Erythroblast (primary cell): ENCODE measurements around the gene RTP5.

Source experiments
- GATA1 ChIP-seq: IDR thresholded peaks from 2 replicates; pipeline ENCODE4 v1.6.1; 2011; ENCODE audit warnings: low read depth, mild to moderate bottlenecking, control low read depth, low read length, moderate library complexity
- POLR2A ChIP-seq: IDR thresholded peaks from 2 replicates; pipeline ENCODE4 v1.6.1; 2011; ENCODE audit warnings: mild to moderate bottlenecking, low read length

- TF ChIP-seq POLR2A (no peak), GATA1 (no peak)
Measured at GRCh38 chr2:241865957-241866789, 3.4 kb upstream of the RTP5 start.
